Liver (tissue), 9 donors: ENCODE results near the gene BMP7. TPM values are rescaled to one million over a fixed set of nuclear protein-coding genes. Genes with fewer than 3 reads are reported as not detected.

ENCODE experiments used
- DNase-seq: peaks from one replicate; pipeline ENCODE4 v3.0.0-alpha.2; 2017; ENCODE audit warnings: low spot score
- H3K27ac ChIP-seq, 2 donors: one replicate each; pipeline ENCODE4 v1.7.0; 2013; ENCODE audit warnings: inconsistent platforms in 2 of 2, low read length in 2 of 2, control low read depth in 1 of 2, low read depth in 1 of 2, mild to moderate bottlenecking in 1 of 2
- H3K27me3 ChIP-seq, 4 donors: one replicate each; pipeline versions ENCODE4 v1.6.1 to v1.7.0; 2013; ENCODE audit warnings: low read length in 3 of 4, inconsistent platforms in 1 of 4, mild to moderate bottlenecking in 1 of 4, moderate library complexity in 1 of 4; ENCODE audit not compliant: control insufficient read depth in 4 of 4, insufficient read depth in 4 of 4
- H3K36me3 ChIP-seq, 4 donors: one replicate each; pipeline versions ENCODE4 v1.6.1 to v1.7.0; 2013; ENCODE audit warnings: low read length in 3 of 4, mild to moderate bottlenecking in 3 of 4, low read depth in 1 of 4, moderate library complexity in 1 of 4; ENCODE audit not compliant: control insufficient read depth in 4 of 4, insufficient read depth in 3 of 4
- H3K4me1 ChIP-seq, 4 donors: one replicate each; pipeline versions ENCODE4 v1.6.1 to v1.7.0; 2013; ENCODE audit warnings: low read length in 3 of 4, mild to moderate bottlenecking in 3 of 4, moderate library complexity in 1 of 4; ENCODE audit not compliant: control insufficient read depth in 4 of 4, insufficient read depth in 4 of 4
- H3K4me3 ChIP-seq, 3 donors: one replicate each; pipeline versions ENCODE4 v1.6.1 to v1.7.0; 2013; ENCODE audit warnings: low read length in 3 of 3, control low read depth in 1 of 3, low read depth in 1 of 3, mild to moderate bottlenecking in 1 of 3
- H3K9ac ChIP-seq, 2 donors: one replicate each; pipeline ENCODE4 v1.7.0; 2013; ENCODE audit warnings: low read length in 2 of 2, mild to moderate bottlenecking in 2 of 2, moderate library complexity in 2 of 2, control low read depth in 1 of 2, low read depth in 1 of 2
- H3K9me3 ChIP-seq, 4 donors: one replicate each; pipeline versions ENCODE4 v1.6.1 to v1.7.0; 2013; ENCODE audit warnings: low read length in 3 of 4; ENCODE audit not compliant: control insufficient read depth in 4 of 4
- FOXA1 ChIP-seq: IDR thresholded peaks from 2 replicates; pipeline ENCODE4 v1.6.1; 2016; ENCODE audit warnings: antibody characterized with exemption
- FOXA2 ChIP-seq: IDR thresholded peaks from 2 replicates; pipeline ENCODE4 v1.6.1; 2016; ENCODE audit warnings: antibody characterized with exemption
- HNF4G ChIP-seq: IDR thresholded peaks from 2 replicates; pipeline ENCODE4 v1.6.1; 2016; ENCODE audit warnings: antibody characterized with exemption
- JUND ChIP-seq, 2 donors: IDR thresholded peaks; 2 replicates each; pipeline ENCODE4 v1.6.1; 2016; ENCODE audit warnings: antibody characterized with exemption in 2 of 2
- NR2F2 ChIP-seq: IDR thresholded peaks from 2 replicates; pipeline ENCODE4 v1.6.1; 2016; ENCODE audit warnings: antibody characterized with exemption
- SP1 ChIP-seq: IDR thresholded peaks from 2 replicates; pipeline ENCODE4 v1.6.1; 2018; ENCODE audit warnings: antibody characterized with exemption, mild to moderate bottlenecking
- TAF1 ChIP-seq: conservative IDR thresholded peaks from 2 replicates; pipeline ENCODE4 v1.6.1; 2016; ENCODE audit warnings: antibody characterized with exemption, mild to moderate bottlenecking
- YY1 ChIP-seq: IDR thresholded peaks from 2 replicates; pipeline ENCODE4 v1.6.1; 2016; ENCODE audit warnings: antibody characterized with exemption, mild to moderate bottlenecking
- WGBS: extraction: QIAGEN DNeasy Blood & Tissue Kit; methylation state at CpG from one replicate; pipeline ENCODE4 v1.1.7; 2013; 5-methylcytosine and 5-hydroxymethylcytosine counted together
- polyA plus RNA-seq, 2 donors: library from polyadenylated mRNA; stranded (reverse) in 1 of 2; unstranded in 1 of 2; fragments of 200-250 nt in 1 of 2; fragments of >200 nt in 1 of 2; fragmentation: Nextera tagmentation in 1 of 2; extraction: Ambion mirVana in 1 of 2; gene quantifications; one replicate each; pipeline versions ENCODE4 v1.2.1 to v1.2.3, GENCODE V29; 2013 to 2015
- total RNA-seq, 2 donors: library from RNA; depleted of rRNA; stranded (reverse); fragments of >200 nt; gene quantifications; one replicate each; pipeline ENCODE4 v1.2.3, GENCODE V29; 2014
- TF ChIP-seq, protein P1 (sequence below): IDR thresholded peaks from 2 replicates; pipeline ENCODE4 v1.6.1; 2016; ENCODE audit warnings: antibody characterized with exemption, mild to moderate bottlenecking
- TF ChIP-seq, protein P2 (sequence below): IDR thresholded peaks from 2 replicates; pipeline ENCODE4 v1.6.1; 2016; ENCODE audit warnings: antibody characterized with exemption
- TF ChIP-seq, protein P3 (sequence below): IDR thresholded peaks from 2 replicates; pipeline ENCODE4 v1.6.1; 2016; ENCODE audit warnings: antibody characterized with exemption
- TF ChIP-seq, protein P4 (sequence below): IDR thresholded peaks from 2 replicates; pipeline ENCODE4 v1.6.1; 2016; ENCODE audit warnings: antibody characterized with exemption
- TF ChIP-seq, protein P5 (sequence below): fragments of 150-350 bp; IDR thresholded peaks from 2 replicates; pipeline ENCODE4 v1.5.1; 2017; ENCODE audit warnings: improper control_type of control experiment, low read depth, low read length; ENCODE audit not compliant: missing input control
- donor health status: healthy.
- donor health status: healthy.
- donor health status: healthy.
- donor health status: healthy.
- donor health status: healthy.

The BMP7 gene
- total and polyA plus RNA-seq, 4 donors: not detected

DNA sequence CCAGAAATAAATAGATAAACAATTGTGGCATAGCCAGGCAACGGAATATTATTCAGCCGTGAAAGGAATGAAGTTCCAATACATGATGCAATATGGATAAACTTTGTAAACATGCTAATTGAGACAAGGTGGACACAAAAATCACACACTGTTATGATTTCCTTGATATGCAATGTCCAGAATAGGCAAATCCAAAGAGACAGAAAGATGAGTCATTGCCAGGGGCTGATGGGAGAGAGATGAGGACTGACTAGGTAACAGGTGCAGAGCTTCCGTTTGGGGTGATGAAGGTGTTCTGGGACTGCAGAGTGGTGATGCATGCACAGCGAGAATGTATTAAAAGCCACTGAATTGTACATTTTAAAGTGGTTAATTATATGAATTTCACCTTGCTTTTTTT lies 32.0 kb upstream of the BMP7 start (continued):
- TF ChIP-seq, protein P1, sequence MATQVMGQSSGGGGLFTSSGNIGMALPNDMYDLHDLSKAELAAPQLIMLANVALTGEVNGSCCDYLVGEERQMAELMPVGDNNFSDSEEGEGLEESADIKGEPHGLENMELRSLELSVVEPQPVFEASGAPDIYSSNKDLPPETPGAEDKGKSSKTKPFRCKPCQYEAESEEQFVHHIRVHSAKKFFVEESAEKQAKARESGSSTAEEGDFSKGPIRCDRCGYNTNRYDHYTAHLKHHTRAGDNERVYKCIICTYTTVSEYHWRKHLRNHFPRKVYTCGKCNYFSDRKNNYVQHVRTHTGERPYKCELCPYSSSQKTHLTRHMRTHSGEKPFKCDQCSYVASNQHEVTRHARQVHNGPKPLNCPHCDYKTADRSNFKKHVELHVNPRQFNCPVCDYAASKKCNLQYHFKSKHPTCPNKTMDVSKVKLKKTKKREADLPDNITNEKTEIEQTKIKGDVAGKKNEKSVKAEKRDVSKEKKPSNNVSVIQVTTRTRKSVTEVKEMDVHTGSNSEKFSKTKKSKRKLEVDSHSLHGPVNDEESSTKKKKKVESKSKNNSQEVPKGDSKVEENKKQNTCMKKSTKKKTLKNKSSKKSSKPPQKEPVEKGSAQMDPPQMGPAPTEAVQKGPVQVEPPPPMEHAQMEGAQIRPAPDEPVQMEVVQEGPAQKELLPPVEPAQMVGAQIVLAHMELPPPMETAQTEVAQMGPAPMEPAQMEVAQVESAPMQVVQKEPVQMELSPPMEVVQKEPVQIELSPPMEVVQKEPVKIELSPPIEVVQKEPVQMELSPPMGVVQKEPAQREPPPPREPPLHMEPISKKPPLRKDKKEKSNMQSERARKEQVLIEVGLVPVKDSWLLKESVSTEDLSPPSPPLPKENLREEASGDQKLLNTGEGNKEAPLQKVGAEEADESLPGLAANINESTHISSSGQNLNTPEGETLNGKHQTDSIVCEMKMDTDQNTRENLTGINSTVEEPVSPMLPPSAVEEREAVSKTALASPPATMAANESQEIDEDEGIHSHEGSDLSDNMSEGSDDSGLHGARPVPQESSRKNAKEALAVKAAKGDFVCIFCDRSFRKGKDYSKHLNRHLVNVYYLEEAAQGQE: no peak

DNA sequence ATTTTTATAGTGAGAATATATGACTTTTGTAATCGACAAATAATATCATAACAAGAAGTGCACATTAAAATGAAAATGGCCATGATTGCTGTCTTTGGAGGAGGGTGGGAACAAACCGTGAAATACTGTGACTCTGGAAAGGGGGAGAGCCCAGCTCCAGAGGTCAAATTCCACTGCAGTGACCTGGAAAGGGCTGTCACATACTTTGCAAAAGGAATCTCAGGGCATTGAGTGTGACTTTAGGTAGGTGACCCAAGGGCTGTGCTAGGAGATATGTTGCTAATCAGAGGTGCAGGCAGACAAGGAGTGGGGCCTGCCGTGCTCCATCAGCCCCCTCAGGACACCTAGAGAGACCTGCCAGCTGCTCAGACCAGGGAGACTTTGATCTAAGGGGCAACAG lies 28.1 kb upstream of the BMP7 start:
- Histone ChIP-seq H3K9ac (no peak overlapping the region), H3K9me3 (no peaks in the 10 kb centered on the region), H3K36me3 (no peaks in the 10 kb centered on the region), H3K4me1 (no peaks in the 10 kb centered on the region), H3K27ac (no peak overlapping the region), H3K27me3 (peaks cover 0 to 7% (median 0%) of the 10 kb centered on the region in 4 donors), H3K4me3 (no peak overlapping the region)
- no peak for TF ChIP-seq YY1
- no peak for TF ChIP-seq NR2F2
- TF ChIP-seq, protein P2, sequence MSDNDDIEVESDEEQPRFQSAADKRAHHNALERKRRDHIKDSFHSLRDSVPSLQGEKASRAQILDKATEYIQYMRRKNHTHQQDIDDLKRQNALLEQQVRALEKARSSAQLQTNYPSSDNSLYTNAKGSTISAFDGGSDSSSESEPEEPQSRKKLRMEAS: no peak
- TF ChIP-seq, protein P3, sequence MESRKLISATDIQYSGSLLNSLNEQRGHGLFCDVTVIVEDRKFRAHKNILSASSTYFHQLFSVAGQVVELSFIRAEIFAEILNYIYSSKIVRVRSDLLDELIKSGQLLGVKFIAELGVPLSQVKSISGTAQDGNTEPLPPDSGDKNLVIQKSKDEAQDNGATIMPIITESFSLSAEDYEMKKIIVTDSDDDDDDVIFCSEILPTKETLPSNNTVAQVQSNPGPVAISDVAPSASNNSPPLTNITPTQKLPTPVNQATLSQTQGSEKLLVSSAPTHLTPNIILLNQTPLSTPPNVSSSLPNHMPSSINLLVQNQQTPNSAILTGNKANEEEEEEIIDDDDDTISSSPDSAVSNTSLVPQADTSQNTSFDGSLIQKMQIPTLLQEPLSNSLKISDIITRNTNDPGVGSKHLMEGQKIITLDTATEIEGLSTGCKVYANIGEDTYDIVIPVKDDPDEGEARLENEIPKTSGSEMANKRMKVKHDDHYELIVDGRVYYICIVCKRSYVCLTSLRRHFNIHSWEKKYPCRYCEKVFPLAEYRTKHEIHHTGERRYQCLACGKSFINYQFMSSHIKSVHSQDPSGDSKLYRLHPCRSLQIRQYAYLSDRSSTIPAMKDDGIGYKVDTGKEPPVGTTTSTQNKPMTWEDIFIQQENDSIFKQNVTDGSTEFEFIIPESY: no peak
- no peak for TF ChIP-seq SP1
- no peak for TF ChIP-seq FOXA1
- no peak for TF ChIP-seq JUND (IDR thresholded peaks at IDR 0.05)
- DNase-seq: no peak
- 39% methylated on average over 3 of the region's 3 CpGs for whole genome bisulfite sequencing

DNA sequence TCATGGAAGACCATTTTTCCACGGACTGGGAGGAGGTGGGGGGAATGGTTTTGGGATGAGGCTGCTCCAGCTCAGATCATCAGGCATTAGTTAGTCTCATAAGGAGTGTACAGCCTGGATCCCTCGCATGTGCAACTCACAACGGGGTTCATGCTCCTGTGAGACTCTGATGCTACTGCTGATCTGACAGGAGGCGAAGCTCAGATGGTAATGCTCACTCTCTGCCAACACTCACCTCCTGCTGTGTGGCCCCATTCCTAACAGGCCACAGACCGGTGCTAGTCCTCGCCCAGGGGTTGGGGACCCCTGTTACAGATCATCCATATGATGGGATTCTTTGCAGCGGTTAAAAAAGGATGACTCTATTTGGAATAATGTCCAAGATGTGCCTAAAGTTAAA lies 27.6 kb upstream of the BMP7 start:
- WGBS: 79% methylated on average over 7 of the region's 7 CpGs
- Histone ChIP-seq H3K9ac (no peak overlapping the region), H3K27me3 (peaks cover 0 to 7% (median 0%) of the 10 kb centered on the region in 4 donors), H3K4me3 (no peak overlapping the region), H3K9me3 (no peaks in the 10 kb centered on the region), H3K27ac (no peak overlapping the region), H3K36me3 (no peaks in the 10 kb centered on the region), H3K4me1 (no peaks in the 10 kb centered on the region)
- DNase-seq: no peak
- no peak for TF ChIP-seq JUND (IDR thresholded peaks at IDR 0.05)
- no peak for TF ChIP-seq FOXA2
- TF ChIP-seq HNF4G: no peak
- TF ChIP-seq, protein P4, sequence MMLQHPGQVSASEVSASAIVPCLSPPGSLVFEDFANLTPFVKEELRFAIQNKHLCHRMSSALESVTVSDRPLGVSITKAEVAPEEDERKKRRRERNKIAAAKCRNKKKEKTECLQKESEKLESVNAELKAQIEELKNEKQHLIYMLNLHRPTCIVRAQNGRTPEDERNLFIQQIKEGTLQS: no peak
- TF ChIP-seq YY1: no peak
- no peak for TF ChIP-seq TAF1
- TF ChIP-seq FOXA1: no peak
- TF ChIP-seq SP1: no peak
- TF ChIP-seq, protein P3: no peak
- no peak for TF ChIP-seq NR2F2
- TF ChIP-seq, protein P5, sequence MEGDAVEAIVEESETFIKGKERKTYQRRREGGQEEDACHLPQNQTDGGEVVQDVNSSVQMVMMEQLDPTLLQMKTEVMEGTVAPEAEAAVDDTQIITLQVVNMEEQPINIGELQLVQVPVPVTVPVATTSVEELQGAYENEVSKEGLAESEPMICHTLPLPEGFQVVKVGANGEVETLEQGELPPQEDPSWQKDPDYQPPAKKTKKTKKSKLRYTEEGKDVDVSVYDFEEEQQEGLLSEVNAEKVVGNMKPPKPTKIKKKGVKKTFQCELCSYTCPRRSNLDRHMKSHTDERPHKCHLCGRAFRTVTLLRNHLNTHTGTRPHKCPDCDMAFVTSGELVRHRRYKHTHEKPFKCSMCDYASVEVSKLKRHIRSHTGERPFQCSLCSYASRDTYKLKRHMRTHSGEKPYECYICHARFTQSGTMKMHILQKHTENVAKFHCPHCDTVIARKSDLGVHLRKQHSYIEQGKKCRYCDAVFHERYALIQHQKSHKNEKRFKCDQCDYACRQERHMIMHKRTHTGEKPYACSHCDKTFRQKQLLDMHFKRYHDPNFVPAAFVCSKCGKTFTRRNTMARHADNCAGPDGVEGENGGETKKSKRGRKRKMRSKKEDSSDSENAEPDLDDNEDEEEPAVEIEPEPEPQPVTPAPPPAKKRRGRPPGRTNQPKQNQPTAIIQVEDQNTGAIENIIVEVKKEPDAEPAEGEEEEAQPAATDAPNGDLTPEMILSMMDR: no peak
